ENCODE results near the gene CNKSR3.

The CNKSR3 gene

DNA sequence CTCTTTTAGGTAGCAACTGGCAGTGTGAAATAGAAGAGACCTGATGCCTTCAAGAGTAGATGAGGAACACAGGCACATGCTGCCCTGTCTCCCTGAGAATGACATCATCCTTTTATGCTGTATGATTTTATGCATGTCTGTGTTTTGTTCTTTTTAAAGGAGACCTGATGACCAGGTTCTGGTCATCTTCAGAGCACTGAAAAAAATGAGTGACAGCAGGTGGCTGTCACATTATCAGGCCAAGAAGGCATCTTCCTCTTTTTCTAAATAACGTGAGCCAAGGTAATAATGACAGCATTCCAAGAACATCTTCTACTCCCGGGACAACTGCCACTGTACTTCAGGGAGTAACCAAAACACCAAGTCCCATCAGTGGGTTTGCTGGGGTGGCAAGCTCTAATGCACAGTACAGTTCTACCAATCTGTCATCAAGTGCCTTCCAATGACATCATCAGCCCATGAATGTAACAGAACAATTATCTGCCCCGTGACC is 28.9 kb downstream of the CNKSR3 start:
- no peak for DNase-seq (ENCODE audit: extremely low read depth in 1 of 2, low read depth in 1 of 2)

DNA sequence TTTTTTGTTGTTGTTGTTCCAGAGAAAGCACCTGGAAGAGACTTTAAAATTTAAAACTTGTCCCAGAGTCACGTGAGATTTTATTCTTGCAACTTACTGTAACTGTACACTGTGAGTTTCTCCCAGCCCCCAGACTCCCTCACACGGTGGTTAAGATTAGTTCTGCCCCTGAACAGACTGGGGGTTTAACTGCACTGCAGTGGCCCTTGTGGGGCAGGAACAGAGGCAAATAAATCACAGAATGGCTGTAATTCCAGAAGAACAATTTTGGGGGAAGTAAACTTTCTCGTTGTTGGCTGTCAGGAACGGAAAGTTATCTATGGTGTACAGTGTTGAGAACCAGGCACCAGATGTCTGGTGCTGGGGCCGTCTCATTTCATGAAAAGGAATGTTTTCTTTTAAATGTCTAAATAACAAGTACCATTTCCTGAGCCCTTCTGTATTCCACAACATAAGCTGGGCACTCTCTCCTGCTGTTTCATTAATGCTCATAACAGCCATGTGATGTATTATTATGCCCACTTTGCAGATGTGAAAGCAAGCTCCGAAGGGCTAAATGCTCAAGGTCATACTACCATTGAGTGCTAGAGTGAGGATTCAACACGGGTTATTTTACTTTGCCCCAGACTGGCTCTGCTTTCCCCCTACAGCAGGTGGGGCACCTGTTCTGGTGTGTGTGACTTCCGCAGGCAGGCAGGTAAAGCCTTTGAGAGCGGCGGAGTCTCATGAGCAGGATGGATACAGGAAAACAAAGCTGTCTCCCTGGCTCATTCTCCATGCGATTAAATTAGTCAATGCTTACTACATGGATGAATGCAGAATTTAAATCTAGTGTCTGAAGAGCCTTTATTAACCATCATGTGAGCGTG is 30.5 kb downstream of the CNKSR3 start:
- no peak for DNase-seq (ENCODE audit: extremely low read depth in 1 of 2, low read depth in 1 of 2)

DNA sequence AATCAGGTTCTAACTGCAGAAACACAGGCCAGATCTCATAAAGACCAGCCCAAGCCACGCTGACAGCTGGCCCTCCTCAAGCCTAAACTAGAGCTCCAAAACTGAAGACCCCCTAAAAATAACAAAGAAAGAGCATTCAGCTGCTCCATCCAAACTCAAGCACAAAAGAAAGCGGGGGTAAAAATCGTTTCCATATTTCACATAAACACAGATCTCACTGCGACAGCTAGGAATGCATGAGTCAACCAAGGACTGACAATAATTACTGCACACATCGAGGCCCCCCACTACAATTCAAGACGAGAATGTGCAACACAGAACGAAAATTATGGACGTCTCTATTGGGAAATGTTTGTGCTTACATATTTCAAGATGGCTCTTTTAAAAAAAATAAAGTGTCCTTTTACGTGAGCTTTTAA is 31.1 kb downstream of the CNKSR3 start:
- DNase-seq (ENCODE audit: extremely low read depth in 1 of 2, low read depth in 1 of 2), result no peak

DNA sequence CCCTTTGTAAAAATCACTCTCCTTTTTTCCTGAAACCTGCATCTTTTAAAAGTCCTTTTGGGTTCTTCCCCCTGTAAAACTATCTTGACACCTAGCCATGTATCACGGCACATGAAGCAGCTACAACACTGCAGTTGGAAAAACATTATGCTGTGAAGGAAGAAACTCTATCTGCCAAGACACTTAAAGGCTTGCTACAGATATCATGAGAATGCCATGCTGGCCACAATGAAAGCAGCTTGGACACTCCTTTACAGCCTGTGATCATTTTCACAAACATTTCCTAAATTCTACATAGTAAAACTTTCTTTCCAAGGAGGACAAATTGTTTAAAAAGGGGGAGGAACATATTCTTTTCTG is 31.8 kb downstream of the CNKSR3 start:
- no peak for DNase-seq (ENCODE audit: extremely low read depth in 1 of 2, low read depth in 1 of 2)

DNA sequence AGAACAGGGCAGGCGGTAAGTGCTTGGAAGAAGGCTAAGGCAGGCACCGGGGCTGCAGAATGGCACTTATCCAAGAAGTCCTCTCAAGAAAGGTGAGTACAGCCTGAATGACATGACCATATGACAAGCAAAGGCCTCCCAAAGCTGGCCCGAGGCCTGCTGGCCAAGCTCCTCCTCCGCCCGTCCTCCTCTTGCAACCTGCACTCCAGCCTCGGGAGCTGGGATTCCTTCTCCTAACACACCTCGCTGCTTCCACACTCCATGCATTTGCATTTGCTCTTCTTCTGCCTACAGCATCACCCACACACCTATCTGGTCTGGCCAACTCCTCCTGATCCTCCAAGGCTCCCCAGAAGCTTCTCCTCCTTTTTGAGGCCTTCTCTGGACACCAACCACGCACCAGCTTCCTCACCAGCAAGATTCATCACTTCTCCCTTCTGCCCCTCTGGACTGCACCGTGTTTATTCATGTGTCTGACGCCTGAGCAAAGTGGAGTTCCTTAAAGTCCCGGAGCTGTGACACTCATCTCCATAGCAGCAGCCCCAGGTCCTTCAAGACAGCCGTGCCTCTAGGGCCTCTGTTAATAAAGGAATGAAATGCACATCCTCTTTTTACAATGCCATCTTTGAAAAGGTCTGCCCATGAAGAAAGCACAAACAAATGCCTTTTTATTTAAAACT is 32.3 kb downstream of the CNKSR3 start:
- DNase-seq (ENCODE audit: extremely low read depth in 1 of 2, low read depth in 1 of 2), result no peak

DNA sequence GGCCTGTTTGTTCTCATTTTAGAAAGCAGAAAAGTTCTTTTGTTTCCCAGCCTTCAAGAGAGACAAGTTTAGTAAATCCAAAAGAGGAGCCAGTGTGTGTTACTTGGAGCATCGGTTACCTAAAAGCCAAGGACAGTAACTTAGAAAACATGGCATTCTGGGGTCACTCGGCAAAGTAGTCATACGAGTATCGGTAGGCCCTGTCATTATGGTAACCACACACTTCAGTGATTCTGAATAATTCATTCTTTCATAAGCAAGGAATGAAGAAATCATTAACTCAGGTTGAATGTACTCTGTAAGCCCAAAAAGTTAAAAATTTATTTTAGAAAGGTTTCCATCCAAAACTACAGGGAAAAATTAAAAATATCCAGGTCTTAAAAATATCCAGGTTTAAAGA is 34.0 kb downstream of the CNKSR3 start:
- no peak for DNase-seq (ENCODE audit: extremely low read depth in 1 of 2, low read depth in 1 of 2)

DNA sequence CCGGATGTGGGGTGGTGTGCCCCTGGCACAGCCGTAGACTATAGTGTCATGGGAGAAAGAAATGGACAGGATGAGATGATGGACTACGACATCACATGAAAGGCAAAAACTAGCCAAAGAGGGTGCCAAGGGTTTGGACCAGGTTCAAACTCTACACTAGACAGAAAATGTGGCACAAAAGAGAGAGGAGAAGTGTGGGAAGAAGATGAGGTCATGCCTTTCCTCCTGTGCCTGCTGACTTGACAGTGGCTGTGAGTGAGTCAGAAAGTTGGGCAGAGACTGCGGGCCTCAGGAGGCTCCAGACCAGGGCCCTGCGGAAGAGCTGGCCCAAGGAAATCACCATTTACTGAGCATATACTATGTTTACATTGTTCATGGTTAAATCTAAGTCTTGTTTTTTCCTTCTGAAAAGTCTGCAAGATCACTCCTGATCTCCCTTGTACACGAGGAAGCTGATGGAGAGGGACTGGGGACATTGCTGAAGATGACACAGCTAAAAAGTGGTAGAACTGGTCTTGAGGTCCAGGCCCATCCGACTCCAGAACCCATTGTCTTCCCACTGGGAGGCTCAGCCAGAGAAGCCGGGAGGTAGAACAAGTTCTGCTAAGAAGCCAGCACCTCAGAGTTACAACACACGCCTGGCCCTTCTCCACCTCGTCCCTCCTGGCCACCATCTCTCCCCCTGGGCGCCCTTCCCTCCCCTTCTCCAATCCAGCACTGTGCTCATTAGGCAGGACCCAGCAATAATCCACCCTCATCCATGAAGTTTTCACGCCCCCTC is 35.6 kb downstream of the CNKSR3 start:
- DNase-seq (ENCODE audit: extremely low read depth in 1 of 2, low read depth in 1 of 2), result no peak

DNA sequence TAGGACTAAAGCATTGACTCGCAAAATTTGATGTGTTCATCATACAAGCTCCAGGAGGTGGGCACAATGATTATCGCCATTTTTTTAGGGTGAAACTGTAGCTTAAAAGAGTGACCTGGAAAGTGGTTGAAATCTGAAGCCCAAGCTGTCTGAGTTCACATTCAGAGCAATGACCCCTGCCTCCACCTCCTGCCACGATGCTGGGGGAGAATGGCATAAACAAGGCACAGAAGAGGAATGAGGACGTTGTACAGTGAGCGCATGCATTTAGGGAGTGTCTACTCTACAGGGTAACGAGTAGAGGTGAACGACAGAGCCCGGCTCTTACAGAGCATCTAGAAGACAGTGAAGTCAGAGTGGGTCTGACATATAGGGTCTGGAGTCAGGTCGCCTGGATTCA is 37.2 kb downstream of the CNKSR3 start:
- no peak for DNase-seq (ENCODE audit: extremely low read depth in 1 of 2, low read depth in 1 of 2)

DNA sequence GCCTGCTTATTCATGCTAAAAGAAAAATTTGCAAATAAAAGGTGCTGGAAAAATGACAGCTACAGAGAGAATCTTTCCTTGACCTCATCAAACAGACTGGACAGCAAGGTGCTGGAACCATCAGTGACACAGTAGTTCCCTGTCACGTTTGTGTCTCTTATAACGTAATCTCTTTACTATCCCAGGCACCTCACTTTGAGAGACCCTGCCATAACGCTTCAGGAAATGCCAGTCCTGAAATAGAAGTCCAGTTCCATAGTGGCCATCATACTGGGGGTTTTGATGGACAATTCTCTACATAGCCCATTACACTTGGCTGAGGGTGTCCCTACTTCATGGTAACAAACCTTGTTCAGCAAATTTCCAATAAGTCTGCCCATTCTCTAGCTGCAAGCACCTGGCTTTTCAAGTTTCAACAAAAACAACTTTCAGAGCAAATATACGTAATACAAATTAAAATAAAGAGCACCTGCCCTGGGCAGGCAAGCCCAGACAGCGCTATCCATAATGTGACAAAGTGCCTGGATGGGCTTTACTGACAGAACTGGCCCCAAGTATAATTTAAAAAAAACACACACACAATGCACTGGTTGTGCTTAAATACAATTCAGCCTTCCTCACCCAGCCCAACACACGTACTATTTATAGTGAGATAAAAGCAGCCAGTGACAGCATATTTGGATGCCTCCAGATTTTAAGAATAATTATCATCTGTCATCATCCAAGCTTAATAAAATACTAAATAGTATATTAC is 38.7 kb downstream of the CNKSR3 start:
- DNase-seq (ENCODE audit: extremely low read depth in 1 of 2, low read depth in 1 of 2), result no peak

DNA sequence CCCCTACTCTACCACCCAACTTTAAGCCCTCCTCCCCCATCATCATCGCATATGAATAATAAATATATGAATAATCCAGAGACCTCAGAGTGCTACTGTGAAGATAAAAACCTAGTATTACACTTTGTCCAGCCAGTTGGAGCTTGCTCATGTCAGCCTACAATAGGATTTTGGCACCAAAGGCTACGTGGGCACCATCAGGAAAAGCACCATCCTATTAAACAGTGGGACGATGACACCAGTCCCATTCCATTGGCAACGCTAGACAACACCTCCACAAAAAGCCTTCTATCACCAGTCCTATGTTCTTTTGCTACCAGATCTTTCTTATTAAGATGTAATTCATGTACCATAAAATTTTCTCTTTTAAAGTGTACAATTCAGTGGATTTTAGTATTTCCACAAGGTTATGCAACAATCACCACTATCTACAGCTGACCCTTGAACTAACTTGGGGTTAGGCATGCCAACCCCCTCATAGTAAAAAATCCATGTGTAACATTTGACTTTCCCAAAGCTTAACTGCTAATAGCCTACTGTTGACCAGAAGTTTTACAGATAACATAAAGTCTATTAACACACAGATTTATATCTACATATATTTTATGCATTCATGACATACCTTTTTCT is 41.1 kb downstream of the CNKSR3 start:
- no peak for DNase-seq (ENCODE audit: extremely low read depth in 1 of 2, low read depth in 1 of 2)

DNA sequence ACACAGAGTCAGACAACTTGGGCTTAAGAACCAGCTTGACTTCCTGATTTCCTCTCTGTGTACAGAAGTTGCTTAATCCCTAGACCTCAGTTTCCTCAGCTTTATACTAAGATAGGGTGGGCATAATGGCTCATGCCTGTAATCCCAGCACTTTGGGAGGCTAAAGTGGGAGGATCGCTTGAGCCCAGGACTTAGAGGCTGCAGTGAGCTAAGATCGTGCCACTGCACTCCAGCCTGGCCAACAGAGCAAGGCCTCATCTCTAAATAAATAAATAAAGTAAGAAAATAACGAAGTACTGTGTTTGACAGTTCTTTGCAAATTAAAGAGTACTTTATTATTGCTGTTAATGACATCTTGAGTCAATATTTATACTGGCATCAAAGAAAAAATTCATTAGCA is 41.7 kb downstream of the CNKSR3 start:
- DNase-seq (ENCODE audit: extremely low read depth in 1 of 2, low read depth in 1 of 2), result no peak

DNA sequence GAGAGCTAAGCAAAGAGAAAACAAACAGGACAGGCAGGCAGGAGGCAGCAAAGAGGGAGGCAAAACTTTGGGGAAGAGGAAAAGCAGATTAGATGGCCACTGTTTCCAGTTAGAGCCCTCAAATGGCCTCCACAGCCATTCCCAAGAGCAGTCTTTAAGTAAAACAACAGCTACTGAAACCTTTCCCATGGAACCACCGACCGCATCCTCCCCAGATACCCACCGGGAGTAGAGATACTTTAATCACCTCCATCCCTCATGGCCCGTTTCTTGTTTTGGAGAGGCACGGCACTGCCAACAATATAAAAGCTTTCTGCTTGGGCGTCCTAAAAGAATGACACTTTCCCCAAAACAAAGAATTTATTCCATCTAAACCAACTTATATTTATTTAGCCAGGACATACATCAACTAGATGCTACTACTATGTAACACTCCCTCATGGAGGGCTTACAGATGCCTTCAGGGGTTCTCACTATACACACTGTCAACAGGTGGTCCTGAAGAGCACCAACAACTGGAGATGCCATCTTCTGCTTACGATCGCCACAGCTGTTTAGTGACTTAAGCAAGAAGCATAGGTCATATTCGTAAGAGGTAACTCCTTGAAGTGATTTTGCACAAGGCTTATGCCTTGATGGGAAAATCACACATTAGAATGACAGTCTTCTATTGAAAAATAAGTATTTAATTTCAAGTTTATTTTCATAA is 43.4 kb downstream of the CNKSR3 start:
- DNase-seq (ENCODE audit: extremely low read depth in 1 of 2, low read depth in 1 of 2), result no peak

DNA sequence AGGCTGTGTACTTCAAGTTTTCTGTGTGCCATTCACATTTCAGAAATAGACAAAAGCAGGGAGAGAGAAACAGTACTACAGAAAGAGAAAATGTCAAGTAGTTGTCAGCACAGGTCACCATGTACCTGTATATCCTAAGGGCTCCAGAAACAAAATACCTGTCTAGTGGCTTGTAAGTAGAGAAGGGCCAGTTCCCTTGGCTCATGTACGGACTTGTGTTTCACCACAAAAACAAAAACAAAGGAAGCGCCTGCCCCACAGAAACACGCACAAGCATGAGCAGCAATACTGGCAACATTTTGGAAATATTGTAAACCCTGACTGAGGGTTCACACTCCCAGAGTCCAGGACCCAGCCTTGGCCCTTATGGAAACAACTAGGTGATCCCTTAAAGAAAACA is 44.3 kb downstream of the CNKSR3 start:
- DNase-seq (ENCODE audit: extremely low read depth in 1 of 2, low read depth in 1 of 2), result no peak

DNA sequence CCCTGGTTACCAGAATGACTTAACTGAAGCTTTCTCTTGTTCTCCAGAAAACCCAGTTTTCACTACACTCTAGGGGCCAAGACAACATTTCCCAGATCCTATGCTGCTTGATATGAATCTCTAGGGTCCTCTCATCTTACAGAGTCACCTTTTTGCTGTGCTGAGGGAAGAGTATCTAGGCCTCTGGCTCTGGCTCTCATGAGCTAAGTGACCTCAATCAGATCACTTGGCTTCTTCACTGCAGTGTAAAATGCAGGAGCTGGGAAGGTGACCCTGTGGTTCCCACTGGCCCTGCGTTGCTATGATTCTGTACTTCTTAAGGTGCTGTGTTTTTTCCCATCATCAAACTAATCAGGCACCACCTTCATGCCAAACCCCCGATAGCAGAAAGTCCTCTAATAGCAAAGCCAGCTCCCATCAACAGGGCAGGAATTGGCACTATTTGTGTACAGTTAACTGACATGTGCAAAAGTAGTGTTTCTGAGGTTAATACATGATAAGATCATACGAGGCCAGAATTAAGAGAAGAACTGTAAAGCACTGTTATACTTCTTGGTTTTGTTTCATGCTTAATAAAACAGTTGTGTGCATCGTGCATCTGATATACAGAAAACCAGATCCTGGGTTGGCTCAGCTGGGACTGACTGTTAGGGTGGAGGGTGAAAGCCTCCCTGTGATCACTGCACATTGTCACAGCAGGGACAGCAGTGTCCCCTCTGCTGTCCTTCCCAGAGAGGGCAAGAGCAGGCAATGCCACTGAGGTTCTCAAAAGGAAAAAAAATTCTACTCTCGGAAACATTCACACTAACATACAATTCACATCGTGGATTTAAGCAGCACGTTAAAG is 46.7 kb downstream of the CNKSR3 start:
- no peak for DNase-seq (ENCODE audit: extremely low read depth in 1 of 2, low read depth in 1 of 2)

DNA sequence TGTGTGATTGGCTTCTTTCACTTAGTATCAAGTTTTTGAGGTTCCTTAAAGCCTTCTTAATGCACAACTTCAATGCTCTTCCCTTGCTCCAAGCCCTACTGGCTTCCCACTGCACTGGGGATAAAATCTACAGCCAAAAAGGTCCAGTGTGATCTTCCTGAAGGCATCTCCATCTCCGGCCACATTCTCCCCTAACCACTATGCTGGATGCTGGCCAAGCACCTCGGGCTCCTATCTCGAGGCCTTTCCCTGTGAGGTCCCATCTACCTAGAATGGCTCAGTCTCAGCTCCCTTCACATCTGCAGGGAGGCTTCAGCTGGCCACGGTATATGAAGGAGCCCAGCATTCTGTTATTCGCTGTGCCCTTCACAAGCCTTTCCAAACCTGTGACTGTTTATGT is 48.1 kb downstream of the CNKSR3 start:
- DNase-seq (ENCODE audit: extremely low read depth in 1 of 2, low read depth in 1 of 2), result no peak

DNA sequence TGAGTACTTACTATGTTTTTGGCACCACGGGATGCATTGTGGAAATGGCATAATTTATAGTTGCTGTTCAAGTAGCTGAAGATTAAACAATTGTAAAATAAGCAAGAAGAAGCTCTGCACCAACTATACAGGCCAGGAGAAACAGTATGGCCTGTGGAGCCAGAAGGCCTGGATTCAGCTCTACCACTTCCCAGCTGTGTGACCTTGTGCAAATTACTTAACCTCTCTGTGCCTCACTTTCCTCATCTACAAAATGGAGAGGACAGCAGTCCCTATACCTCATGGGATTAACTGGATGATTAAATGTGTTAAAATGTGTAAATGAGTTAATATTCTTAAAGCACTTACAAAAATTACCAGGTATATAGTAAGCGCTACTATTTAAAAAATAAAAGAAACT is 49.1 kb downstream of the CNKSR3 start:
- no peak for DNase-seq (ENCODE audit: extremely low read depth in 1 of 2, low read depth in 1 of 2)

DNA sequence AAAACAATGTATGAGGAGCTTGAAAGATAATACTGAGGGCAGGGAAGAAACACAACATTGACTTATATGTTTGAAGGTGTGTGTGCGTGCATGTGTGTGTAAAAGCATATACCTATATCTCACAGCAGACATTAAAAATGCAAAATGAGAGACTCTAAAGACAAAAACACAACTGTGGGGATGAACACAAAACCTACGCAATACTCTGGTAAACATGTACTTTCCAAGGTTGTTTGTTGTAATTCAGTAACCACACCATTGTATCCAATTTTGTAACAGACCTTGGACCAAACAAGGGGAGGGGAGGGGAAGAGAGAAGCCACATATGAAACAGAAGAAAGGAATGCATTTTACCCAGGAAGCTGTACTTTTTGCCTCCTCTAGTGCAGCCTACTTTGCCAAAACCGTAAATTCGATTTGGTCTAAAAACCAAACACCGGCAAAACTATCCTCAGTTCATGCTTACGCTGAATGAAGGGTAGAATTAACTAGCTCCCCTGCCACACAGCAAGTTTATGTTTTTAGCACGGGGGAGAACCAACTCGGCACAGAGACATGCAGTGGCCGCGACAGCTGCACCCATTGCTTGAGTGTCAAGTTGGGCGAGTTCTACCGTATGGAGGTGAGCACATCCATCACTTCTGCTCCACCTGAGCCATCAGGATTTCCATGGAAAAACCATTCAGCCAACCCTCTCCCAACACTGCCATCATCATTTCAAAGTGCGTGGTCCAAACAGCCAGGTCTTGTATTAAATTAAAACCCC is 50.0 kb downstream of the CNKSR3 start:
- DNase-seq (ENCODE audit: extremely low read depth in 1 of 2, low read depth in 1 of 2), result no peak

DNA sequence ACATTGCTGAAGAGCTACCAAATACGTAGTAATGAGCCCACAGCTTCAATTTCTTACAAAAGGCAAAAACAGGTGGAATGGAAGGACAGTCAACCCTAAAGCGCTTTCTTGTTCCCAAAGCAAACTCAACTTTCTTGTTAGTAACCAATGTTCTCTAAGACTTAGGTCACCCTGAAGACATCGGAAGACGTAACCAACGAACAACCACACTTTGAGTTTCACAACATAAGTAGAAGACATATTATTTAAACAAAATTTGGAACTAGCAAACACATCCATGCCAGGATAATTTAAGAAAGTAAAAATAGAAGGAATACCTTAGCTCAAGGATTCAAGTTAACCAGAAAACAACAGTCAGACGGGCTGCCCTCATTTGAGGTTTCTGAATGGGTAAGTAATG is 51.0 kb downstream of the CNKSR3 start:
- no peak for DNase-seq (ENCODE audit: extremely low read depth in 1 of 2, low read depth in 1 of 2)
